GM21717 (cell line): ENCODE measurements around the gene LDLRAD4.
A peak's percentile ranks its signal among the peaks of the same experiment; 100 is the strongest.

Experiments used
- ATAC-seq: cut with Tn5 transposase; IDR thresholded peaks from one replicate; pipeline ENCODE4 v1.9.1; 2021; ENCODE audit warnings: mild to moderate bottlenecking, moderate library complexity; ENCODE audit not compliant: unreplicated experiment

Gene LDLRAD4

DNA sequence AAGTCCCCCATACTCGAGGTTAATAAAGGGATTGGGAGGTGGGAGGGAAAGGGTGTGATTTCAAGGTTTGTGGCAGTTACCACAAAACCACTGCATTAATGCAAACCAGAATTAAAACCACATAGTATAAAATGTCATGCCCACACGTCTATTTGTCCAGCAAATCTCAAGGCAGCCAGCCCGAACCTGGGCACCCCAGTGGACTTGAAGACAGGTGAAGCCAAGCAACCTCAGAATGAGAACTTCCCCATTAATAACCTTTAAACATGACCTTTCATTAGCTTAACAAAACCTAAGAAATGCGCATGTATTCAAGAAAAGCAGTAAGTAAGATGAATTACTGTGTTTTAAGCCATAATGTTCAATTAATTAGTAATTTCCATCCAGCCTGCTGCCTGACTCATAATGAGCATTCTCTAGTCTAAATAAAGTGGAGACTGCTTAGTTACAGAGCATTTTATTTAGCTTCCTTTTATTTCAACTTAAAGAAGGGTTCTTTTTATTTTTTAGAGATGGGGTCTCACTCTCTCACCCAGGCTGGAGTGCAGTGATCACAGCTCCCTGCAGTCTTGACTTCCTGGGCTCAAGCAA, 278.2 kb downstream of the LDLRAD4 start:
- ATAC-seq = no peak

DNA sequence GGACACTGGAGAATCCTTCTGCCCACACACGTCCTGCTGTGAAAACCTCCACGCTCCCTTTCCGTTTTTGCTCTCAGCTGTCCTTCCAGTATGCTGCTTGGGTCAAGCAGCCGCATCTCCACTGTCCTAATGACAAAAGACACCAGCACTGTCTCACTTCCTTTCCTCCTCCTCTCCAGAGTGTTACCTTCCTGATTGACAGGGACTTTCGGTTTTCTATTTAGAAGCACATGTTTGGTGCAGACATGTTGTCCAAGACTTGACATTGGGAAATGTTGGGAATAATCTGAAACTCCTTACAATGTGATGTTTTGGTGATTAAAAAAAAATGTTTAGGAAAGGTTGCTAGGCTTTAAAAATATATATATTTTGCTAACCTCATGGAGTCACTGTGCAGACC, 281.2 kb downstream of the LDLRAD4 start:
- no peak for ATAC-seq

DNA sequence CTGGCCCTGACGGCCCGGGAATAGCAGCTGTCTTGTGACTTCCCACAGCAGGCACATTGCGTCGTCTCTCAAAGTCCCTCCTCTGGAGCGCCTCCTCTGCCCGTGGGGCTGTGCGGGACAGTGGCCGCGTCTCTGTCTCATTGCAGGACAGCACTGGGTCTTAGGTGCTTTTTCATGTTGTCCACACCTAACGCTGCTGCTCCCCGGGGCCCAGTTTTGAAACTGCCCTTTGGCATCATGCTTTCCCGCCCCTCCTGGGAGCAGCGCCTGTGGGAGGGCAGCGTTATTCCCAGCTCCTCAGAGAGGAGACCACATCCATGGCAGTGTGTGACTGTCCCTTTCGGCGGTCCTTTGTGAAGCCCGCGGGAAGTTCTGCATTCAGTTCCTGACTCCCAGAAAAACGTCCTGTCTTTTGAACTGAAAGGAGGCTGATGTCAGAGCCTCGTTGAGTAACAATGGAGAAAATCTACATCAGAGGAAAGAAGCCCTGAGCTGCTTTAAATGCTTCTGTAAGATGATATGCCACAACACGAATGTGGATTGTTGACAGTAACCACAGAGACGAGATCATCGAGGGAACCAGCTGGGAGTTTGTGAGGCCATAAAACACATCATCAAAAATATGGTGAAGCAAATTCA, 281.8 kb downstream of the LDLRAD4 start:
- no peak for ATAC-seq

DNA sequence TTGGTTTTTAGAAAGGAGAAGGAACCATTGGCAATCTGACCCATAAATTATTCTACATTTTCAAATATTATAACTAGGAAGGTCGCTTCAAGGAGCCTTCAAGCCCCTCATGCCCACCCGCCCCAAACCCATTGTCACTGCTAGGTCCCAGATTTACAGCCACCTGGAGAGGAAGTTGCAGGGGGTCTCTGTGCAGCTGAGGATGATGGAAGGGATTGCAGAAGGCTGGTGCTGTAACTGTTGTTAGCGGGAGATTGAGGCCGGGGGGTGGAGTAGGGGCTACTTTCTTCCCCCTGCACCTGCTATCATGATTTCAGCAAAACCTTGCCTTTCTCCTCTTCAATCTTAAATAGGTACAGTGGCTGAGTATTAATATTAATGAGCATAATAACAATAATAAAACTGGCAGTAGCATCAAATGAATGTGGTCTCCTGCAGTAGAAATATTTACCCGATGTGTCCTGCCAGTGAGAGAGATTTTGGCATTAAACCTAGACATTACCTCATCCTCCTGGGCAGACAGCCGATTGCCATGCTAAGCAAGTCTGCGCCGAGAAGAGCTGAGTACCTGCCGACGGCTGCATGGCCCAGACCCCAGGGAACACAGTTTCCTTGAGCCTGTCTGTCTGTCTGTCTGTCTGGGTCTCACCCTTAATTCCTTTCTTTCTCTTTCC, 282.4 kb downstream of the LDLRAD4 start:
- no peak for ATAC-seq

DNA sequence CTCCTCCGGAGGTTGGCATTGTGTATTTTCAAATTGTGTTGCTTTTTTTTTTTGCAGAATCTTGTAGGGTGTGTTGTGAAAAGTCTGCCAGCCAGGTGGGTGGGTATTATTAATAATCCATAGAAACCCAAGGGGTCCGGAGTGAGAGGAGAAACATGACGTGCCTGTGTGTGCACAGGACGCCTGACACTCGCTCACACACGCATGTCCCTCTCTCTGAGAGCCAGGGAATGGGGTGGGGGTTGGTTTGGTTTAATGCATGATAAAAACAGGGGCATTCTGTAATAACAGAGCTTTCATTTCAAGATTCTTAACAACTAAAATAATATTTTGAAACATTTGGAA, 283.0 kb downstream of the LDLRAD4 start:
- no peak for ATAC-seq

DNA sequence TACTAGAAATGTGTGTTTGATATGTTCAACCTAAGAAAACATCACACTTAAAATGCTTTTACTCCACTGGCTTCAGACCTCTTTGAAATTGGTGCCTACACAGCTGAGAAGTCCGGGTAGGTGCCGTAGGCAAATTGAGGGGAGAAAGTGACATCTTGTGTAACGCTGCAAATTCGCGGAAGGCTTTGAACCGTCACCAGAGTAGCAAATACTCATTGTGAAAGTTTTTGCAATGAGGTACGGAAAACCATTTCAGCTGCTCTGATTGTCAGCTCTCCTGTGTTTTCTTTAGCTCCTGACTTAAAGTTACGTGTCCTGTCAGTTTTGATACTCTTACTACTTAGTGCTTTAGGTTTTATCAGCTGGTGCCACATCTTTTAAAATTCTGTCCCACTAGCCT, 283.3 kb downstream of the LDLRAD4 start:
- peak; percentile 95 for ATAC-seq

DNA sequence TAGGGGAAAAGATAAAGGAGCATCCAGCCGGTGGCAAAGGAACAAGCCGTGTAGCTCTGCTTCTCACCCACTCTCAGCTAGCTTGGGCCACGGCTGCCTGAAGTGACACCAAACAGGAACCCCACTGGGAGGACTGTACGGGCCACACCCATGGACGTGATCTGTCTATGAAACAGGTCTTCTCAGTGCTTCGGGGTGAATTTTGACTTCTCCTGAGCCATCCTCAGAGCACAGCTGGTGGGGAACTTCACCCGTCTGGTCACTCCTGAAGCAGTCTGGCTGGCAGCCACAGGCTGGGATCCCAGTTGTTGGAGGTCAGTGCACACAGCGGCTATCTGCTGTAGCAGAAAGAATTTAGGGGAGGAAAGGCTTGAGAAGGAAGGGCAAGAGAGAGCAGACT, 284.0 kb downstream of the LDLRAD4 start:
- no peak for ATAC-seq

DNA sequence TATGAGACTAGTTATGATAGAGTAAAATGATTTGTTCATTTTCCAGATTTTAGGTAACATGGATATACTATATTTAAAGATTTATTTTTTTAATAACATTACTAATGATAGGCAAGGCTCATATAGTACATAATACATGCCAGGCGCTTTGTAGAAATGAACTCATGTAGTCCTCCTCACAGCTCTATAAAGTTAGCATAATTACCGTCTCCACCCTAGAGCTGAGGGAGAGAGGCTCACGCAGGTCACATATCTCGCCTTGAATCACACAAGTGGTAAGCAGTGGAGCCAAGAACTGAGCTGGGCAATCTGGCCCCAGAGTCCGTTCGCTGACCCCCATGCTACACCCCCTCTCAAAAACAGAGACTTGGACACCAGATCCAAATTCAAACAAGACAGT, 285.3 kb downstream of the LDLRAD4 start:
- no peak for ATAC-seq

DNA sequence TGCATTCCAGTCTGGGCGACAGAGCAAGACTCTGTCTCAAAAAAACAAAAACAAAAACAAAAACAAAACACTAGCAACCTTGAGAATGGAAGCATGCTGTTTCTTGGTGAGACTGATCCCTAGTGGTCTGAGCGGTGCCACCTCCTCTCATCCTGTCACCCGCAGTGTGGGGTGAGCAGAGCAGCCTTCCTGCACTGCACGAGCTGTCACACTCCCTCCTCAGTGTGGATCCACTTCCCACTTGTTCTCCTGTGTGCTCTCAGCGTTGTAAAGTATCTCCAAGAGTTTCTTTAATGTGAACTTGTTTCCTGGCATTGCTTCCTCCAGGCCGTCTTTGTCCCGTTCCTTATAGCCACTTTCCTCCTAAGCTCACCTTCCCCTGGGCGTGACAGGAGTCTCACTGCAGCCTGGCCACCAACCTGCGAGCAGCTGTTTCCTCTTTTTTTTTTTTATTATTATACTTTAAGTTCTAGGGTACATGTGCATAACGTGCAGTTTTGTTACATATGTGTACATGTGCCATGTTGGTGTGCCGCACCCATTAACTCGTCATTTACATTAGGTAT, 287.3 kb downstream of the LDLRAD4 start:
- no peak for ATAC-seq

DNA sequence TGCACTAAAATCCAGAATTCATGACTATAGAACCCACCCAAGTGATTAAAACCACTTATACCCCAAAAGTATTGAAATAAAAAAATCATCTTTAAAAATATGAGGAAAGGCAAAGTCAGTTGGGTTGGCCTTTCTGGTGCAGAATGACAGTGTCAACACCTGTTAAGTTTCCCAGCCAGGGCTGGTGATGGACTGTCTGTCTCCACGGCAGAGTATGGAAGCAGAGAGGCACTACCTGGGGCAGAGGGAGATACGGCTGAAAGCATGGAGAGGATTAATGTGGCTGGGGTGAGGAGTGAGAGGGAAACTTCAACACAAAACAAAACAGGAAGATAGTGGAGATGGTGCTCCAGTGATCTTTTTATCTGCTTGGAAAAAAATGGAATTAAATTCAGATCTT, 292.0 kb downstream of the LDLRAD4 start:
- ATAC-seq = no peak

DNA sequence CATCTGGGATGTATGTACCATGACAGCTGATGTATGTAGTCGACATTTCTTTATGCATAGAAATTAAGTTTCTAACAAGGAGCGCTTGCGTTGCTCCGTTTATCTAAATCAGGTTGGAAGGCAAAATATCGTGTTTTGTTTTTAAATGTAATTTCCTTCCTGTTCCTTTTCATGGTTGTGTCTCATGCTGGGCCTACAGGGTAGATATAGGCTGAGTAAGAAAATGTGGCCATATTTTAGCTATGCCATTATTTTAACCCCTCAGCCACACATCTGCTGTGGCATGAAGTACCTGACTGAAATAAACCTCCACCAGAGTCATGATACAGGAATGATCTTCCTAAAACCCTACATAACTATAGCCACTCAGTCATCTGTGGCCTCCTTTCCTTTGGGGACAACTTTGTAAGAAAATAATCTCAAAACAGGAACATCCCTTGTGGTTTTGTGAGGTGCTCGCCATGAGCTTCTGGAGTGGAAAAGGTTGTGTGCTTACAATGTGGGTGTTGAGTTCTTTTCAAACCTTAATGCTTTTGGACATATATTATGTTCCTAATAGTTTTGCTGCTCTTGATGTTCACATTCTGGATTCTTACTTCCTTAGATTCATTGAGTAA, 293.5 kb downstream of the LDLRAD4 start:
- ATAC-seq = no peak

DNA sequence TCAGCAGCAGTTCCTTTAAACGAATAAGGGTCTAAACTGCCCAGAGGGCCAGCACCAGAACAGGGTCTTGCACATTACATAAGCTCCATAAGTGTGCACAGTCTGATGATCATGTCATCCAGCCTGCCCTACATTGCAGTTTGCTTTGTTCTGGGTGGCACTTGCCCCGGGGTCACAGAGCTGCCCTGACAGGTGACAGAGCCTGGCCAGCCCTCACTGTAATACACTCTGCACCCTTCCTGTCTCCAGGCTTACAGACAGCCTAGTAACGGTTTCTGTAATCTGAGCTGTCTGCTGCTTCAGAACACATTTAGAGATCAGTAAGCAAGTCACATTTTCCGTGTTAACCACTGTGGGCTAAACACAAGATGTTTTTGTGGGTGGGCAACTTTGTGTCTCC, 294.5 kb downstream of the LDLRAD4 start:
- no peak for ATAC-seq

DNA sequence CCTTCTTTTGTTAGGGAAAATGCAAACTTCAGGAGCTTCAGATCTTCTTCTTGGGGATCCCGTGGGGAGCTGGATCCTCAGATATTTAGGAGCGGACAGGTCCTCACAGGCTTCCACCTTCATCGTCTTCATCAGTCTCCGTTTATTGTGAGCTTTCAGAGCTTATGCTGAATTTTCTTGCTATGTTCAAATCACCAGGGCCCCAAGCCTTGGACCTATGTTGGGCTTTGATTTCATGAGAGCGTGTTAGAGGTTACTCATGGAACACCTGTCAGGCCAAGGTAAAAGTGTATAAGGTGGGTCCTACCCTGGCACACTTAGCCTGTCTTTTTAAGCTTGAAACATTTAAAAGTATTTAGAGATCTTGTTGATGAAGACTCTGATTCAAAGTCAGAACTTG, 294.9 kb downstream of the LDLRAD4 start:
- ATAC-seq = no peak

DNA sequence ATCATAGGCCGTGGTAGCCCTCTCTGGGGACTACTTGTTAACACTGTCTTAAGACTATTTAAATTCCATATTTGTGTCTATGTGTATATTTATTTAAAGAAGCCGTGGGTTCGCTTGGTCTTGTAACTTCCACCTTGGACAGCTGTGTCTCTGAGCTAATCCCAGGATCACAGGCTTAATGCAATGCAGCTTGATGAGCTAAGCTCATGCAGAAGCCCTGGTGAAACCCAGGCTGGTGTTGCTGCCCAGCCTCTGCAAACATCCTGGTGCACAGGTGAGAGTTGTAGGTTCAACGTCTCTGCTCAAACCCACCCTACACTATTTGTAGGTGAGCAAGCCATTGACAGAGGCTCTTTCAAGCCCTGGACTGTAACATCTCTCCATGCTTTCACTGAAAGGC, 296.0 kb downstream of the LDLRAD4 start:
- ATAC-seq = no peak

DNA sequence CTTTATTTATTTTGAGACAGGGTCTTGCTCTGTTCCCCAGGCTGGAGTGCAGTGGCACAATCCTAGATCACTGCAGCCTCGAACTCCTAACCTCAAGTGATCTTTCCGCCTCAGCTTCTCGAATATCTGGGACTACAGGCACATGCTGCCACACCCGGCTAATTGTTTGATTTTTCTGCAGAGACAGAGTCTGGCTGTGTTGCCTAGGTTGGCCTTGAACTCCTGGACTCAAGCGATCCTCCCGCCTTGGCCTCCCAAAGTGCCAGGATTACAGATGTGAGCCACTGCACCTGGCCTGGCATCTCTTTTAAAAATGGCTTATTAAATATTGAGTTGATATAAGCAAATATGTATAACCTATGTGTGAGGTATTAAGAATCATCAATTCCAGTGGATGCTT, 298.3 kb downstream of the LDLRAD4 start:
- ATAC-seq = no peak

DNA sequence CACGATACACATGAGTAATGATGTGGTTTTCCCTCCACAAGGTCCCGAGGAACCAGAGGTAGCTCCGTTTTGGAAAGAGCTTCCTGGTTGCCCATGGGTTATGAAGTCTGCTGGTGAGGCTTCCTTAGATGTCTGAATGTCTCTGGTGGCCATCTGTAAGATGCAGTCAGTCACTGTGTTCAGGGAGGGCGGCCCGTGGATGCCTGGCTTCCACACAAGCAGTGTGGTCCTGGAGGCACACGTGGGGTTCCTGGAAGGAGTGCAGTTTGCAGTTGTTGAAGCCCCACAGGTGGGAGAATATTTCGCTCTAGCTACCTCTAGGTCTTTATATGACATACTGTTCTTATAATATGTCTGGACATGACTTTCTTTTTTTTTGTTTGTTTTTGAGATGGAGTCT, 298.8 kb downstream of the LDLRAD4 start:
- no peak for ATAC-seq

DNA sequence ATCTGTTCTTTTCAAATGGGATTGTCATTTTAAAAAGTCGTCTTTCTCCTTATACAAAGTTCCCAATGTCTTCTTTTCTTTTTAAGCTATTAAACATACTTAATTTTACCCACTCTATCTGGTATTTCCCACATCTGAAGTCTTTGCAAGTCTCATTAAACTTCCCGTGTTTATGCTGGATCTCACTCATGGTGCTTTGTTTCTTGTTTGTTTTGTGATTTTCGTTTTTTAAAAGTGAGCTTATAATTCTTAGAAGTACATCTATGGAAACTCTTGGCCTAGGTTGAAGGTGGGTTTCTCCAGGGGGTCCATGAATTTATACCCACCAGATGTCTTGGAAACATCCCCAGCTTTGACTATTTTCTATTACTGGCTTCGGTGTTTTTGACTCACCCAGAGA, 299.8 kb downstream of the LDLRAD4 start:
- no peak for ATAC-seq

DNA sequence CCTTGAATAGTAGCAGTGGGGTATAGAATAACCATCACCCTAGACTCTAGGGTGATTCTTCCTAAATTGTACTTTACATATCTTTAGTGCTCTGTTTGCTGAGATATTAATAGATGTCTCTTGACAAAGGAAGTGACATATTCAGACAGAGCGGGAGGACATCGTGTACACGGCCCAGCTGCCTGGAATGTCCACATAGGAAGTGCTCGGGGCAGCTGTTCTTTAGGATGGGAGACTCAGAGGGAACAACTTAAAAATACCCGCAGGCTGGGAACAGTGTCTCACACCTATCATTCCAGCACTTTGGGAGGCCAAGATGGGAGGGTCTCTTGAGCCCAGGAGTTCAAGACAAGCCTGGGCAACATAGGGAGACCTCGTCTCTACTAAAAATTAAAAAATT, 301.7 kb downstream of the LDLRAD4 start:
- no peak for ATAC-seq

DNA sequence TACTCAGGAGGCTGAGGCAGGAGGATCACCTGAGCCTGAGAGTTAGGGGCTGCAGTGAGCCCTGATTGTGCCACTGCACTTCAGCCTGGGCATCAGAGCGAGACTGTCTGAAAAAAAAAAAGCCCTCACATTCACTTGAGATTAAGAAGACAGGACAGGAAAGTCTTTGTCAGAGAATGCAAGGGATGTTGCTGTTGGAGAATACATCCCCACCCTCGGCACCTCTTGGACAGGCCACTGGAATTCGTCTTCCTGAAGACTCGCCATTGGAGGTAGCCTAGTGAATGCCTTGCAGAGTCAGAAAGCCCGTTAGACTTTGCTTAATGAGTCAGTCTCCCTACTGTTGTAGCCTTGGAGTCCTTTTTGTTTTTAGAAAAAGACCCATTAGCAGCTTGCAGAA, 302.2 kb downstream of the LDLRAD4 start:
- no peak for ATAC-seq

DNA sequence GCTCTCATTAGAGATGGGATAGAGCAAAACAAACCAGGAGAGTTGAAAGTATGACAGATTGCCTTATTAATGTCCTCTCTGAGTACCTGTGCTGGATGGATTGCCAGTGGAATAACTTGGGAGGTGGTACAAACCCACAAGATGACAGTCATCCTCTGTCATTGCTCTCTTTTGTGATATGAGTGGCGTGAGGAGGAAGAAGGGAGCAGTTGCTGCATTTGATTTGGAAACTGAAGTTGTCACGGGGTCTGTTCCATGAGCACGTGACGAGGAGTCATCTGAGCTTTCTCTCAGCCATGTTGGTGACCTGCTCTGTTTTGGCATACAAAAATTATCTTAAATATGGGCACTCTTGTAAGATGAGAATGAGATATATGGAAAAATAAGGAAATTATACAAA, 302.9 kb downstream of the LDLRAD4 start:
- no peak for ATAC-seq

DNA sequence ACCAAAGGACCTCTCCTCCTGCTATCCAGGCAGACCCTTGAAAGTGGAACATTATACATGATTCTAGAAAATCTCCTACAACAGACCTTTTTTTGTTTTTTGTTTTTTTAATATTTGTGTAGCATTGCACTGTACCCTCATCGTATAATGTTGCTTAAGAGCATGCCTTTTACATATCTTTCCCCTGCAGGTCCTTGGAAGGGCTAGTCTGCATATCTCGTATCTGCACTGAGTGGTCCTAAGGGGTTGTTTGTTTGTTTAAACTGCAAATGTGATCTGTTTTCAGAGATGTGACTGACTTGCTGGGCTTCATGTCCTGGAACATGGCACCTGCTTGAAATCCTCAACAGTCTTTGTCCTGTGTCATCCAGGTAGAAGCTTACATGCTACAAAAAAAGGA, 303.7 kb downstream of the LDLRAD4 start:
- ATAC-seq = no peak
